ENCODE results near the gene MAML2.

Gene MAML2

GRCh38 chr11:96318850-96319249 is 24.1 kb downstream of the MAML2 start:
- DNase-seq (ENCODE audit: low read depth in 1 of 2, low spot score in 1 of 2), result no peak

- DNase-seq (ENCODE audit: low read depth in 1 of 2, low spot score in 1 of 2), result no peak
Observed at GRCh38 chr11:96318399-96318798, 24.6 kb downstream of the MAML2 start.

- no peak for DNase-seq (ENCODE audit: low read depth in 1 of 2, low spot score in 1 of 2)
Observed at GRCh38 chr11:96317985-96318384, 25.0 kb downstream of the MAML2 start.

GRCh38 chr11:96317571-96317970 is 25.4 kb downstream of the MAML2 start:
- DNase-seq (ENCODE audit: low read depth in 1 of 2, low spot score in 1 of 2), result no peak

GRCh38 chr11:96316869-96317268 is 26.1 kb downstream of the MAML2 start:
- DNase-seq (ENCODE audit: low read depth in 1 of 2, low spot score in 1 of 2), result no peak

GRCh38 chr11:96315476-96315875 is 27.5 kb downstream of the MAML2 start:
- DNase-seq (ENCODE audit: low read depth in 1 of 2, low spot score in 1 of 2), result no peak

GRCh38 chr11:96314326-96315020 is 28.5 kb downstream of the MAML2 start:
- DNase-seq (ENCODE audit: low read depth in 1 of 2, low spot score in 1 of 2), result no peak

- no peak for DNase-seq (ENCODE audit: low read depth in 1 of 2, low spot score in 1 of 2)
Observed at GRCh38 chr11:96313163-96313562, 29.8 kb downstream of the MAML2 start.

- DNase-seq (ENCODE audit: low read depth in 1 of 2, low spot score in 1 of 2), result no peak
Observed at GRCh38 chr11:96311120-96311568, 31.9 kb downstream of the MAML2 start.

- no peak for DNase-seq (ENCODE audit: low read depth in 1 of 2, low spot score in 1 of 2)
Observed at GRCh38 chr11:96310236-96310635, 32.8 kb downstream of the MAML2 start.

- no peak for DNase-seq (ENCODE audit: low read depth in 1 of 2, low spot score in 1 of 2)
Observed at GRCh38 chr11:96309643-96310017, 33.4 kb downstream of the MAML2 start.

- no peak for DNase-seq (ENCODE audit: low read depth in 1 of 2, low spot score in 1 of 2)
Observed at GRCh38 chr11:96309016-96309642, 33.9 kb downstream of the MAML2 start.

- DNase-seq (ENCODE audit: low read depth in 1 of 2, low spot score in 1 of 2), result no peak
Observed at GRCh38 chr11:96307776-96308140, 35.2 kb downstream of the MAML2 start.

- no peak for DNase-seq (ENCODE audit: low read depth in 1 of 2, low spot score in 1 of 2)
Observed at GRCh38 chr11:96306933-96307775, 35.8 kb downstream of the MAML2 start.

GRCh38 chr11:96306600-96306932 is 36.4 kb downstream of the MAML2 start:
- DNase-seq (ENCODE audit: low read depth in 1 of 2, low spot score in 1 of 2), result no peak

- no peak for DNase-seq (ENCODE audit: low read depth in 1 of 2, low spot score in 1 of 2)
Observed at GRCh38 chr11:96306071-96306470, 36.9 kb downstream of the MAML2 start.

GRCh38 chr11:96303980-96304379 is 39.0 kb downstream of the MAML2 start:
- DNase-seq (ENCODE audit: low read depth in 1 of 2, low spot score in 1 of 2), result no peak

GRCh38 chr11:96303064-96303463 is 39.9 kb downstream of the MAML2 start:
- no peak for DNase-seq (ENCODE audit: low read depth in 1 of 2, low spot score in 1 of 2)

- DNase-seq (ENCODE audit: low read depth in 1 of 2, low spot score in 1 of 2), result no peak
Observed at GRCh38 chr11:96301818-96302217, 41.2 kb downstream of the MAML2 start.

- DNase-seq (ENCODE audit: low read depth in 1 of 2, low spot score in 1 of 2), result no peak
Observed at GRCh38 chr11:96299155-96299888, 43.7 kb downstream of the MAML2 start.

GRCh38 chr11:96295369-96295768 is 47.6 kb downstream of the MAML2 start:
- no peak for DNase-seq (ENCODE audit: low read depth in 1 of 2, low spot score in 1 of 2)

- no peak for DNase-seq (ENCODE audit: low read depth in 1 of 2, low spot score in 1 of 2)
Observed at GRCh38 chr11:96294289-96294688, 48.7 kb downstream of the MAML2 start.

Data from activated T-helper 1 cell treated with anti-CD3 and anti-CD28 coated beads, Interleukin-2, amount 50 U/mL, for 16 hours (primary cell).